Mononuclear cell (primary cell): ENCODE measurements around the gene DNASE1L1. TPM values are rescaled to one million over a fixed set of nuclear protein-coding genes. Genes with fewer than 3 reads are reported as not detected.

ENCODE experiments used
- H3K27me3 ChIP-seq: 2 replicates; pipeline ENCODE4 v1.6.0; 2011; ENCODE audit warnings: low read length, control low read depth; ENCODE audit not compliant: insufficient read depth
- H3K4me1 ChIP-seq: 2 replicates; pipeline ENCODE4 v1.5.1; 2011; ENCODE audit warnings: mild to moderate bottlenecking, low read length, control low read depth; ENCODE audit not compliant: insufficient read depth
- H3K4me3 ChIP-seq: 2 replicates; pipeline ENCODE4 v1.5.1; 2011; ENCODE audit warnings: mild to moderate bottlenecking, low read length, moderate library complexity
- H3K9me3 ChIP-seq: 2 replicates; pipeline ENCODE4 v1.5.1; 2011; ENCODE audit warnings: low read depth, mild to moderate bottlenecking, control low read depth, low read length
- total RNA-seq: library from RNA; depleted of rRNA; stranded (reverse); fragments of >200 nt; gene quantifications from one replicate; pipeline ENCODE4 v1.2.3, GENCODE V29; 2012

DNASE1L1 gene
- total RNA-seq, 1 donor, result 30.2 TPM

DNA sequence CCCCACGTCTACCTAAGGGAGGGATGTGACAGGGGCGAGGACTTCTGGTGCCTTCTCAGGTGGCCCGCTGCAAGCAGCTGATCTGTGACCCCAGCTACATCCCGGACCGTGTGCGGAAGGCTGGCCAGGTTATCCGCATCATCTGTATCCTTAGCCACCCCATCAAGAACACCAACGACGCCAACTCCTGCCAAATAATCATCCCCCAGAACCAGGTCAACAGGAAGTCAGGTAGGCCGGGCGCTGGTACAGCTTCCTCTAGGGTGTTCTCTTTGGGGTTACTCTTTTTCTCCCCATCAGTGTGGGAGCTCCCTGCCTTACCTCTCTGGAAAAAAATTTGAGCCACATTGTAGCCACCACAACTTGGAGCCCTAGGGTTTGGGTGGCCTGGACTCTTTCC, 32.5 kb upstream of the DNASE1L1 start:
- Histone ChIP-seq H3K4me1 (peaks cover 30% of the 10 kb centered on the region), H3K4me3 (no peak overlapping the region), H3K27me3 (no peaks in the 10 kb centered on the region), H3K9me3 (no peaks in the 10 kb centered on the region)

DNA sequence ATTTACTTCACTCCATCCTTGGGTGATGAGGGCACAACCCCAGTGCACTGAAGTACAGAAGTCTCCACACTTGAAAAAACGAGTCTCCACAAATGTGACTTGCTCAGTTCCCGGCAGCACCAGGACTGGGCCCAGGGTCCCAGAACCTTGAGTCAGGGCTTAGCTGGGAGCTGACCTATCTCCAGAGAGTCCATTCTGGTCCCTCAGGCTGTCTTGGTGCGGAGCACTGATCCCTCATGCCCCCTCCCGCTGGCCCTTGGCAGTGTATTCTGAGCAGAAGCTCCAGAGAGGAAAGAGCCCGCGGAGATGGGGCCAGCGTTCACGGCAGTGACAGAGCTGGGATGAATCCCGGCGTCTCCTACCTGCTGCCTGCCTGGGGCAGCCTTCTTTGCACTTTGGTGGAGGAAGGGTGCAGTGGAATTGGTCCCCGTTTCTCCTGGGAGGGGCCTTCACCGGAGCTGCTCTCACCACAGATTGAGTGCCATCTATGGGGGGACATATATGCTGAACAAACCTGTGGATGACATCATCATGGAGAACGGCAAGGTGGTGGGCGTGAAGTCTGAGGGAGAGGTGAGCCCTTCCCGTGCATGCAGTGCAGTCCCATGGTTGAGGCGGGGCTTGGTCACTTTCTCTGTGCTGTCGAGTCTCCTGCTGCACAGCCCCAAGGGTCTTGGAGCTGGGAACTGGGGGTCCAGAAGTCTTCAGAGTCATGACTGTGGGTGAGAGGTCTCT, 31.7 kb upstream of the DNASE1L1 start:
- Histone ChIP-seq H3K4me1 (peaks cover 35% of the 10 kb centered on the region), H3K4me3 (no peak overlapping the region)

DNA sequence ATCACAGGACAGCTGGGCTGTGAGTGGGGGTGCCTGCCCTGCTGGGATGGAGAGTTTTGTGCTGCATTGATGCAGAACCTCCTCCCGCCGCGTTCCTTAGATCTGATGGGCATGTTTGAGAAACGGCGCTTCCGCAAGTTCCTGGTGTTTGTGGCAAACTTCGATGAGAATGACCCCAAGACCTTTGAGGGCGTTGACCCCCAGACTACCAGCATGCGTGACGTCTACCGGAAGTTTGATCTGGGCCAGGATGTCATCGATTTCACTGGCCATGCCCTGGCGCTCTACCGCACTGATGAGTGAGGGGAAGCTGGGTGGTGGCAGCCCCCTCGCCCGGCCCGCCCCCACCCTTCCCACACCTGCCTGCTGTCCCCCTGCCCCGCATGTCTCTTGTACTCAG, 30.8 kb upstream of the DNASE1L1 start:
- Histone ChIP-seq H3K27me3 (no peaks in the 10 kb centered on the region), H3K4me3 (no peak overlapping the region), H3K4me1 (peaks cover 29% of the 10 kb centered on the region), H3K9me3 (no peaks in the 10 kb centered on the region)

More for the DNA sequence above, 31.7 kb upstream of the DNASE1L1 start:
- no peaks in the 10 kb centered on the region for H3K9me3 ChIP-seq
- H3K27me3 ChIP-seq, result no peaks in the 10 kb centered on the region

DNA sequence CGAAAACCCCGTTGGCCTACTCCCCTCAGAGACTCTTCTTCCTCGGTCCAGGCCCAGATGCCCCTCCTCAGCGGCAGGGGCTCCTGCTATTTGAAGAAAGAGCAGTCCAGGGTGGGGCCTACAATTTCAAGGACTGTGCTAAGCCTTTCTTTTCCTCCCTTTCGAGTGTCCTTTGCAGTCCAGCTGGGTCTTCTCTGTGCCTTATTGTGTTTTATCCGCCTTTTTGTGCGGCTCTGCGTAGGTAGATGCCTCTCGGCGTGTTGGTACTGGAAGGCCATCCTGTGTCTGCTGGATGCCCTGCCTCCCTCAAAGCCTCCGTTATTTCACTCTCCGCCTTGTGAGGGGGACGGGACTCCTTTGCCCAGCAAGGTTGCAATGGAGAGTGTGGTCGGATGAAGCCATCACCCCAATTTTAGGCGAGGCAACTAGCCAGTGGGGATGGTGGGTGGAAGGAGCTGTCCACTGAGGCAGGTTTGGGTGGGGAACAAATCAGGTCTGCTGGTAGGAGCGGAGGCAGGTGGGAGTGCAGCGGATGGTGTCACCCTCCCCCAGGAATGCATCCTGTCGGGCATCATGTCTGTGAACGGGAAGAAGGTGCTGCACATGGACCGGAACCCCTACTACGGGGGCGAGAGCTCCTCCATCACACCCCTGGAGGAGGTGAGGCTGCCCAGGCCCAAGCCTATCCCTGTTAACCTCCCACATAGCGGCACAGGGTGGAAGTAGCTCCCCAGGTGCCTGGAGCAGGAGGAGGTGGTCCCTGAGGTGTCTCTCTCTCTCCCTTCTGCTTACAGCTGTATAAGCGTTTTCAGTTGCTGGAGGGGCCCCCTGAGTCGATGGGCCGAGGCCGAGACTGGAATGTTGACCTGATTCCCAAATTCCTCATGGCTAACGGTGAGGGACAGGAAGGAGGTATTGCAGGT, 29.2 kb upstream of the DNASE1L1 start:
- no peaks in the 10 kb centered on the region for H3K9me3 ChIP-seq
- H3K27me3 ChIP-seq, result no peaks in the 10 kb centered on the region
- peak overlapping the region; percentile 45 for H3K4me3 ChIP-seq
- H3K4me1 ChIP-seq, result peaks cover 19% of the 10 kb centered on the region

DNA sequence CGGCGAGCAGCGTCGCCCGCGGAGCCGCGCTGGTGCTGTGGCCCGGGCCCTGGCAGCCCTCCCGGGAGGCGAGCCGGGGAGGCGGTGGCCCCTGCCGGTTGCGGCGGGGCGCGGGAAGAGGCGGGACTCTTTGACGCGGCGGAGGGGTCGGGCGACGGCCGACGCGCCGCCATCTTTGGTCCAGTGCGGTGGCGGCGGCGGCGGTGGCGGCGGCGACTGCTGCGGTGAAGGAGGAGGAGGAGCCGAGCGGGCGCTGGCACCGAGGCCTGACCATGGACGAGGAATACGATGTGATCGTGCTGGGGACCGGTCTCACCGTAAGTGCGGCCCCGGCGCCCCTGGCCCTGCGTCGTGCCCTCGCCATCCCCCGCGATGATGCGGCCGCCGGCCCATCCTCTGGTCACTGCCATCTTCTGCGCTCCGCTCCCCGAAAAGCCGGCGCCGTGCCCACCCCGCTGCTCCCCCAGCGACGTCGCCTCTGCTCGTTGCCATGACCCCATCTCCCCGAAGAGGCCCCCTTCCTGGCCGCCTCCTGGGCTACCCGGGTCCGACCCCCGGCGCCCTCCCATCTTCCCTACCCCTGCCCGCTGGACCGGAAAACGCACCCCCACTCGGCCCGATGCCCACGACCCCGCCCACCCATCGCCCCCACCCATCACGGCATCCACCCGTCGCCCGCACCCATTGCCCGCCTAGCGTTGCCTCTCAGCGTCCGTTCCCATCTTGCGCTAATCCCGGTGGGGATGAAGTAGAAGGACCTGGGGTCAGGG, 28.1 kb upstream of the DNASE1L1 start, which contains the start of gene GDI1:
GDI1 (plus strand) TSS at position 172 of the 770 bp plus-strand sequence; CDS start at position 273, 101 bp downstream.
- Histone ChIP-seq H3K27me3 (no peaks in the 10 kb centered on the region), H3K4me3 (peak within 1 kb of the TSS; percentile 45), H3K4me1 (peaks cover 18% of the 10 kb centered on the region), H3K9me3 (no peaks in the 10 kb centered on the region)

DNA sequence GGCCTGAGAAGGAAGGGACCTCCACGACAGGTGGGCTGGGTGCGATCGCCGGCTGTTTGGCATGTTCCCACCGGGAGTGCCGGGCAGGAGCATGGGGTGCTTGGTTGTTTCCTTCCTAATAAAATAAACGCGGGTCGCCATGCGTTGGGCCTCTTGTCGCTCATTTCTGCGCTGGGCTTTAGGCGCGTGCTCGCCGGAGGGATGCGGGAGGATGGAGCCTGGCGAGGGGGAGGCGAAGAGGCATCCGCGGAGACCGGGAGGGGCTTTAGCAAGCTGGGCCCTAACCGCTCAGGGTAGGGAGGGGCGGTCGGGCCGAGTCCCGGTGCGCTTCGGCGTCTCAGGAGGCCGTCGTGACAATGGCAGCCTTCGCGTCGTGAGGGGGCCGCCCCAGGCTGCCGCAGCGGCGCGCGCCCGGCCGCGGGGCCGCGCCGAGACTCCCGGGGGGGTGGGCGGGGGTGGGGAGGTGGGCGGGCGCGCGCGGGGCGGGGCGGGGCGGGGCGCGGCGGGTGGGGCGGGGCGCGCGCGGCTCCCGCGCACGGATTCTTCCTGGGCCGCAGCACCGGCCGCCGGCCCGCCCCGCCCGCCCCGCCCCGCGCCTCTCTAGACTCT, 27.4 kb upstream of the DNASE1L1 start:
- peak overlapping the region; percentile 45 for H3K4me3 ChIP-seq
- H3K9me3 ChIP-seq, result no peaks in the 10 kb centered on the region
- H3K4me1 ChIP-seq, result peaks cover 18% of the 10 kb centered on the region
- H3K27me3 ChIP-seq, result no peaks in the 10 kb centered on the region

DNA sequence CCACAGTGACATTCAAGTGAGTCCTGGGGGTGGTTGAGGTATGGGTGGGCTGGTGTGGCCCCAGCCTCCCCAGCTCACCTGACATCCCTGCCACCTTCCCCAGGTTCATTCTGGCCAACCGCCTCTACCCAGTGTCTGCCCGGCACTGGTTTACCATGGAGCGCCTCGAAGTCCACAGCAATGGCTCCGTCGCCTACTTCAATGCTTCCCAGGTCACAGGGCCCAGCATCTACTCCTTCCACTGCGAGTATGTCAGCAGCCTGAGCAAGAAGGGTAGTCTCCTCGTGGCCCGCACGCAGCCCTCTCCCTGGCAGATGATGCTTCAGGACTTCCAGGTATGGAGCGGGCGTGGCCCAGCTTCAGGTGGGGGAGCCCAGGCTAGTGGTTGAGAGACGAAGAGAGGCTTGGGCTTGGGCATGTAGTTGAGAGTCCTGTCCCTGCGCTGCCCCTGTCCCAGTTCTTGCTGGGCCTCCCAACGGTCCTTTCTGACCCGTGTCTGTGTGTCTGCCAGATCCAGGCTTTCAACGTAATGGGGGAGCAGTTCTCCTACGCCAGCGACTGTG, 26.2 kb upstream of the DNASE1L1 start:
- H3K4me1 ChIP-seq, result peaks cover 27% of the 10 kb centered on the region
- H3K9me3 ChIP-seq, result no peaks in the 10 kb centered on the region
- no peak overlapping the region for H3K4me3 ChIP-seq
- no peaks in the 10 kb centered on the region for H3K27me3 ChIP-seq

DNA sequence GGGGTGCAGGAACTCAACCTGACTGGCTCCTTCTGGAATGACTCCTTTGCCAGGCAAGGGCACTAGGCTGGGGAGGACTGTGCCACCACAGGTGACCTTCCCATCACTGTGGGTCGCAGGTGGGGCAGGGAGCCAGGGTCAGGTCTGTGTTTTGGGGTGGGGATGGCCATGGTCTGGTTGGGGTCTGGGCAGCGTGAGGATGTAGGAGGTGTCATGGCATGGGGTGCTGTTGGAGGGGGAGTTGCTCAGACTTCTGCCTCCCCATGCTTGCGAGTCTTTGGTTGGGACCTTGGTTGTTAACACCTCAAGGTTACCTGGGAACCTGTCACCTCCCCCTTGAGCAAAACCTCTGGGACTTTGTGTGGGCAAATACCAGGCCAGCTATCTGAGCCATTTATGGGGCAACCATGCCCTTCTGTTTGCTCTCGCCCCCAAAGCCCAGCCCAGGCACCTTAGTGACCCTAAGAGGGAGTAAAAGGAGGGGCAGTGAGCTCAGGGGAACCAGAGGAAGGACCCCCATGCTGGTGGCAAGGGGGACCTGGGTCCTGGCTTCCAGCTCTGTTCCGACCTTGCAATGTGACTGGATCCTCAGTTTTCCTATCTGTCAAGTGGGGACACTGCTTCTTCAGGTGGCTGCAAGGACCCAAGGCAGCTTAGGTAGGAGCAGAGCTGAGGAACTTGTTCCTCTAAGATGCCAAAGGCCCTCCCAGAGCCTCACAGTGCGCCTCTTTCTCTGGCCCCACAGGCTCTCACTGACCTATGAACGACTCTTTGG, 25.5 kb upstream of the DNASE1L1 start:
- H3K27me3 ChIP-seq, result no peaks in the 10 kb centered on the region

DNA sequence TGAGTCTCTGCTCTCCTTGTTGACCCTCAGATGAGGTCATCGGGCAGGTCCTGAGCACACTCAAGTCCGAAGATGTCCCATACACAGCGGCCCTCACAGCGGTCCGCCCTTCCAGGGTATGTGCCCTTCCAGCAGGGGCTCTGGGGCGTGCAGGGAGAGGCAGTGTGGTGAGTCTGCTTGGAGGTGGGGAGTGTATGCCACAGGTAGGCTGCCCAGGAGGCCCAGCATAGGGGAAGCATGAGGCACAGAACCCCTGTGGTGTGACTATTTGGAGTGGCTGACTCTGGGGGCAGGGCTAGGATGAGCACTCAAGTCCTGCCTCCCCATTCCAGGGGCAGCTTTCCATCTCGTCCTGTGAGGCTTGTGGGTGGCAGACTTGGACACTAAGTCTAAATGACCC, 24.6 kb upstream of the DNASE1L1 start:
- Histone ChIP-seq H3K4me1 (peaks cover 37% of the 10 kb centered on the region), H3K4me3 (no peak overlapping the region), H3K27me3 (no peaks in the 10 kb centered on the region), H3K9me3 (no peaks in the 10 kb centered on the region)

More for the DNA sequence above, 25.5 kb upstream of the DNASE1L1 start:
- Histone ChIP-seq H3K9me3 (no peaks in the 10 kb centered on the region), H3K4me1 (peaks cover 34% of the 10 kb centered on the region), H3K4me3 (no peak overlapping the region)

DNA sequence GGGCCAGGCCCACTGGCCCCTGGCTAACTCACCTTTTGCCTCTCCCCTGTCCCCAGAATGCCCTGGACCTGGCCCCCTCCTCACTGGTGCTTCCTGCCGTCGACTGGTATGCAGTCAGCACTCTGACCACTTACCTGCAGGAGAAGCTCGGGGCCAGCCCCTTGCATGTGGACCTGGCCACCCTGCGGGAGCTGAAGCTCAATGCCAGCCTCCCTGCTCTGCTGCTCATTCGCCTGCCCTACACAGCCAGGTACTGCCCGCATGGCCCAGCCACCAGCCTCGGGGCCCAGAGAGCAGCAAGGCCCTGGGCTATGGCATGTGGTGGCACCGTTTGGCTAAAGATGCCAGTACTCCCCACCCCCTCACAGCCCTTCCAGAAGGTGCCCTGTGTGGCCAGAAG, 23.2 kb upstream of the DNASE1L1 start:
- Histone ChIP-seq H3K9me3 (no peaks in the 10 kb centered on the region), H3K27me3 (no peaks in the 10 kb centered on the region), H3K4me1 (peaks cover 37% of the 10 kb centered on the region), H3K4me3 (no peak overlapping the region)

DNA sequence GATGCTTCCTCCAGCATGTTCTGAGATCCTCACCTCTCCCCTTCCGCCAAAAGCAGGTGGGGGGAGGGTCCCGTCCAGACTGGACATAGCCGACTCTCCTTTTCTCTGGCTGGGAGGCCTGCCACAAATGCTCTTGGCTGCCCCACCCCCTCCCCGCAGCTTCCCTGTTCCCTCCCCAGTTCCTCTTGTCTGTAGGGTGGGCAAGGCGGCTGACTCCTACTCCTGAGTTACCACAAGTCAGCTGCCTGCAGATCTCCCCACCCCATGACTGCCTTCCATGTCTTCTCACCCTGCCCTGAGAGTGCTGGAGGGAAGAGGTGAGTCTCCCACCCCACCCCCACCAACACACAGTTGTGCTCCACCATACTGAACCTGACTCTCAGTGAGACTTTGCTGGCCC, 22.3 kb upstream of the DNASE1L1 start:
- no peaks in the 10 kb centered on the region for H3K9me3 ChIP-seq
- H3K4me1 ChIP-seq, result peaks cover 38% of the 10 kb centered on the region
- no peaks in the 10 kb centered on the region for H3K27me3 ChIP-seq
- no peak overlapping the region for H3K4me3 ChIP-seq

DNA sequence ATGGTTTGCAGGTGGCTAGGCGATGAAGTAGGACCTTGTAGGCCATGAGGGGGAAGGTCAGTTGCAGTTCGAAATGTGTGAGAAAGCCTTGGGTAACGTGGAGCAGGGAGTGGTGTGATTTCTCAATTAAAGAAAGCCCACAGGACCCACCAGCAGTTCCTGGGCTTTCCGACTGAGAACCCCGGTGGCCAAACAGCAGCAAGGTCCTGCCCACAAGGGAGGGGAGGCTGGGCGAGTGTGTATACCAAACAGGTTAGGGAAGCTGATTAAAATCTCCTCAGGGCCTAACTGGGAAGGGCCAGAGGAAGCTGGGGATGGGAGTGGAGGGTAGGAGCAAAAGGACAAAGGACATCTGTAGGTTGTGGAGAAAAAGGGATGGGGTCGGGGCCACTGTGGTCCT, 21.9 kb upstream of the DNASE1L1 start:
- Histone ChIP-seq H3K27me3 (no peaks in the 10 kb centered on the region), H3K4me3 (no peak overlapping the region), H3K9me3 (no peaks in the 10 kb centered on the region), H3K4me1 (peaks cover 35% of the 10 kb centered on the region)

DNA sequence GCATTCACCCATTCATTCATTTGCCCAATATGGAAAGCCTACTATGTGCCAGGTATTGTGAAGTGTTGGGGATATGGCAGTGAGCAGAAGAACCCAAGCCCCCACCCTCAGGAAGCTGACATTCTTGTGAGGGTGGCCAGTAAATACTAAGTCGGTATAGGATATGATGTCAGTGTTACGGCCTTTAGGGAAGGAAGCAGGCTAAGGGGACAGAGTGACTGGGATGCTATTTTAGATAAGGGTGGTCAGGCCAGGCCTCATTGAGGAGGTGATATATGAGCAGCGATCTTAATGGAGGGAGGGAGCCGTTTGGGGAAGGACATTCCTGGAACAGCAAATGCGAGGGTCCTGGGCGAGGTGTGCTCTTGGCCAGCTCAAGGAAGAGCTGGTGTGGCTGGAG, 21.4 kb upstream of the DNASE1L1 start:
- Histone ChIP-seq H3K4me3 (no peak overlapping the region), H3K9me3 (no peaks in the 10 kb centered on the region), H3K27me3 (no peaks in the 10 kb centered on the region), H3K4me1 (peaks cover 35% of the 10 kb centered on the region)

DNA sequence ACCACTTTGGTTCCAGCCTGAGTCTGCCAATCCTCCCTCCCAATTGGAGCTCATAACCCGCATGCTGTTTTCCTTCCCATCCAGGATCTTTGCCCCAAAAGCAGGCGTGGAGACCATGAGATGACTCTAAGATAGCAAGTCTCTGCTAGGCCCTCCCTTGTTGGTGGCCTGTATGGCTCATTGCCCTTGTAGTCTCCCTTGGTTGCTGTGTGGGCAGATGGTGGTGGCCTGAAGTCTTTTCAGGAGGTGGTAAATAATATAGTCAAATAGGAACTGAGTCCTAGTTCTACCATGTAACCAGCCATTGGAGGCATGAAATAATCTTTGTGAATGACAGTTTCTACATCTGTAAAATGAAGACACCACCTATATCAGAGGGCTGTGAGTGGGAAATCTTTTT, 20.7 kb upstream of the DNASE1L1 start:
- Histone ChIP-seq H3K27me3 (no peaks in the 10 kb centered on the region), H3K9me3 (no peaks in the 10 kb centered on the region), H3K4me3 (peak overlapping the region; percentile 49), H3K4me1 (peaks cover 35% of the 10 kb centered on the region)
